Measurements from ENCODE around the gene DACH2.

DNA sequence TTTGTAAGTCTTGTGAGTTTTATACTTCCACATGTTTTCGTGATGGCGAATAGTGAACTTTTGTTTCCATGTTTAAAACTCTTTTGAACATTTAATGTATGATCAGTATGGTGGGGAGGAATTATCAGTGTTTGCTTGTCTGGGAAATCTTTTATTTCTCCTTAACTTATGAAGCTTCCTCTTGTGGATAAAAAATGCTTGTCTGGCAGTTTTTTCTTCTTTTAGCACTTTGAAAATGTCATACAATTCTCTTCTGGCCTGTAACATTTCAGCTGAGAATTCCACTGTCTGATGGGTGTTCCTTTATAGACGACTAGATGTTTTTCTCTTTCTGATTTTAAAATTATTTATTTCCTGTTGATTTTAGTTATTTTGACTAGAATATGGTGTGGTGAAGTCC is 576.0 kb downstream of the DACH2 start:
- no peak for TF ChIP-seq ZNF23 (CRISPR knock-in tag; IDR thresholded peaks at IDR 0.05)
- TF ChIP-seq ZNF655 (CRISPR knock-in tag; IDR thresholded peaks at IDR 0.05) = no peak

All from K562 (cell line).